Measurements from ENCODE around the gene MYO18A. TPM values are rescaled to one million over a fixed set of nuclear protein-coding genes. Genes with fewer than 3 reads are reported as not detected.

MYO18A gene
- total RNA-seq, 4 donors from 2014 or later = 33.2 to 104 (median 59.3) TPM

DNA sequence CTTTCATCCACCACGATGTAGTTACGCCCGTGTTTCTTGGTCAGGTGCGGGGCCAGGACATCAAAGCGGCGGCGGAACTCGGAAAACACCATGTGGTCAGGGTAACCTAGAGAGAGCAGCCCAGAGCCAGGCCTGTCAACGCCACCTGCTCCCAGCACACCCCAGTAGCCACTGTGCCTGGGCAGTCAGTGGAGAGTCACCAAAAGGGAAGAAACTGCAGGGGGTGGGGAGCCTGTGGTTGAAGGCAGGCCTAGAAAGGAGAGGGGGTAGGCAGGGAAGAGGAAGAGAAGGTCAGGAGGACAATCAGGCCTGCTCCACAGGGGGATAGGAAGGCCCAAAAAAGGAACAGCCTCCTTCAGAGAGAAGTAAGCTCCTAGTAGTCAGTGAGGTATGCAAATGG lies 73.1 kb downstream of the MYO18A start:
- no peaks in the 10 kb centered on the region for H3K36me3 ChIP-seq

DNA sequence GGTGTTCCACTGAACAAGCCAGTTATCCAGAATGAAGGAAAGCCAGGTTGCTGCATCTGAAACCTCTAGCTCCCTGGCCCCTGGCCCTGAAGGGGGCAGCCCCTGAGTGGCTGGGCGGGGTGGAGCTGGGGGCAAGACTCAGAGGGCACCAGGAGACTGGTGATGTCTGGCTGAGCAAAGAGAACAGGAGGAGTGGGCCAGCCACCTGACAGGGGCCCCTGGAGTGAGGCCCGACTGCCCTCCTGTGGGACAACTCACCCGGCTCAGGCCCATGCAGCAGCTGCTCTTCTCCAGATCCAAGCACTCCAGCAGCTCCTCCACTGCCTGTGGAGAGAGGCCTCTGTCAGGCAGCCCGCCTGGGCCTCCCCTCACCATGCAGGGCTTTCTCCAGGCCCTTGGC lies 76.9 kb downstream of the MYO18A start:
- Histone ChIP-seq H3K4me3 (no peak overlapping the region), H3K36me3 (no peaks in the 10 kb centered on the region), H3K4me1 (no peaks in the 10 kb centered on the region), H3K9me3 (no peaks in the 10 kb centered on the region), H3K27ac (no peak overlapping the region), H3K27me3 (no peaks in the 10 kb centered on the region)
- intact Hi-C loops (cut with DNase I; ENCODE audit: low total_unique reads) = no loop called here
- TF ChIP-seq, protein P1, sequence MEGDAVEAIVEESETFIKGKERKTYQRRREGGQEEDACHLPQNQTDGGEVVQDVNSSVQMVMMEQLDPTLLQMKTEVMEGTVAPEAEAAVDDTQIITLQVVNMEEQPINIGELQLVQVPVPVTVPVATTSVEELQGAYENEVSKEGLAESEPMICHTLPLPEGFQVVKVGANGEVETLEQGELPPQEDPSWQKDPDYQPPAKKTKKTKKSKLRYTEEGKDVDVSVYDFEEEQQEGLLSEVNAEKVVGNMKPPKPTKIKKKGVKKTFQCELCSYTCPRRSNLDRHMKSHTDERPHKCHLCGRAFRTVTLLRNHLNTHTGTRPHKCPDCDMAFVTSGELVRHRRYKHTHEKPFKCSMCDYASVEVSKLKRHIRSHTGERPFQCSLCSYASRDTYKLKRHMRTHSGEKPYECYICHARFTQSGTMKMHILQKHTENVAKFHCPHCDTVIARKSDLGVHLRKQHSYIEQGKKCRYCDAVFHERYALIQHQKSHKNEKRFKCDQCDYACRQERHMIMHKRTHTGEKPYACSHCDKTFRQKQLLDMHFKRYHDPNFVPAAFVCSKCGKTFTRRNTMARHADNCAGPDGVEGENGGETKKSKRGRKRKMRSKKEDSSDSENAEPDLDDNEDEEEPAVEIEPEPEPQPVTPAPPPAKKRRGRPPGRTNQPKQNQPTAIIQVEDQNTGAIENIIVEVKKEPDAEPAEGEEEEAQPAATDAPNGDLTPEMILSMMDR (IDR thresholded peaks at IDR 0.05) = no peak
- TF ChIP-seq POLR2A (IDR thresholded peaks at IDR 0.05) = no peak
- DNase-seq = no peak

More for the DNA sequence above, 73.1 kb downstream of the MYO18A start:
- Histone ChIP-seq H3K27ac (no peak overlapping the region), H3K4me1 (no peaks in the 10 kb centered on the region), H3K9me3 (no peaks in the 10 kb centered on the region), H3K27me3 (no peaks in the 10 kb centered on the region), H3K4me3 (no peak overlapping the region)
- no peak for TF ChIP-seq POLR2A (IDR thresholded peaks at IDR 0.05)
- TF ChIP-seq, protein P1 (IDR thresholded peaks at IDR 0.05) = no peak
- no peak for DNase-seq
- intact Hi-C loops (cut with DNase I; ENCODE audit: low total_unique reads) = no loop called here

DNA sequence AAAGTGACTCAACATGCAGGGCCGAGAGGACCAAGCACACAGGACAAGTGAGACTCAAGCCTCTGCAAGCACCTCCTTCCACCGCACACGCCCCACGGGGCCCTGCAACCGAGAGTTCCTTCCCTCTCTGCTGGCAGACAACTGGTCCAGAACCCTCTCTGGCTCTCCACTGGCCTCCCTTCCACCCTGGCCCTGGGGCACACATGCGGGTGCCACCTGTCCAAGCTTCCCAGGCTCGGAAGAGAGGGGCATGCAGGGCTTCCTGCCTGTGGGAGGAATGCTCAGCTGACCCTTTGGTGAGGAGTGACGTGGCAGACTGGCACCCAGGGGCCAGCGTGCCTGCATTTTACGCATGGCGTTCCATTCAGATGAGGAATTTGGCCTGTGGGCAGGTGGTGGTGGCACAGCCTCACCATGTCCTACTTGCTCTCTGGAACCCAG lies 77.4 kb downstream of the MYO18A start:
- Histone ChIP-seq H3K36me3 (no peaks in the 10 kb centered on the region), H3K4me3 (no peak overlapping the region), H3K9me3 (no peaks in the 10 kb centered on the region), H3K4me1 (no peaks in the 10 kb centered on the region), H3K27ac (no peak overlapping the region), H3K27me3 (no peaks in the 10 kb centered on the region)
- DNase-seq = no peak
- intact Hi-C loops (cut with DNase I; ENCODE audit: low total_unique reads) = no loop called here
- no peak for TF ChIP-seq POLR2A (IDR thresholded peaks at IDR 0.05)
- TF ChIP-seq, protein P1 (IDR thresholded peaks at IDR 0.05) = no peak

DNA sequence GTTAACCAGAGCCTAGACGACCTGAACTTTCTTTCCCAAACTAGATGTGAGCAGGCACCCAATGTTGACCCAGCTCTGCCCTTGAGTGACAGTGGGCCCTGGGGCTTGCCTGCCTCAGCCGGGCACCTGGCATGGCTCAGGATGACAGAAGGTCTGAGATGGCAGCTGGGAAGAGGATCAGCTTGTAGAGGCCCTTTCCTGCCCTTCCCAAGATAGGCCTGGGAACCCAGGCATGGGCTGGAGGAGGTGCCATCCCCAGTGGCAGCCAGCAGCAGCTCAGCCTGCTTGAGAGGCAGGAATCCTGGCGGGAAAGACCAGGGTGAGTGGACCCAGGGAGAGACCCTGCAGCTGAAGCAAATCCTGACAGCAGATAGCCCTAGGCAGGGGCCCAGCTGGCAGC lies 78.2 kb downstream of the MYO18A start:
- H3K27me3 ChIP-seq = no peaks in the 10 kb centered on the region
- no peak overlapping the region for H3K4me3 ChIP-seq
- no peaks in the 10 kb centered on the region for H3K4me1 ChIP-seq
- no peak for DNase-seq
- TF ChIP-seq POLR2A (IDR thresholded peaks at IDR 0.05) = no peak
- TF ChIP-seq, protein P1 (IDR thresholded peaks at IDR 0.05) = no peak
- H3K27ac ChIP-seq = no peak overlapping the region
- no peaks in the 10 kb centered on the region for H3K9me3 ChIP-seq
- no peaks in the 10 kb centered on the region for H3K36me3 ChIP-seq
- intact Hi-C loops (cut with DNase I; ENCODE audit: low total_unique reads) = no loop called here

DNA sequence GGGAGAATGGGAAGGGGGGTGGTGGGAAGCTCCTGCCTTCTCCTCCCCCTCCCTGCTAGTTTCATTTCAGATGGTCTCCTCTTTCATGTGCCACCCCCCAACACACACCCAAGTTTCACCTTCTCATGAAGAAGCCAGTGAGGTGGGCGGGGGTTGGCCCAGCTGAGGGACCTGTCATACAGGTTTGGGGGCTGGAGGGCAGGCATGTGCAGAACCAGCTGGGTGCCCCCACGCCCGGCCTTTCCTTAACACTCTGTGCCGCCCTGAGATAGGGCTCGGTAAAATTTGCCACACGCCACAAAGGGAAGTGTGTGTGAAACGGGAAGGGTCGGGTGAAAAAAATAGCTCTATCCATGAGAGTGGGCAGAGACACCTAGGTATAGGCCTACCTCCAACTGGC lies 79.9 kb downstream of the MYO18A start:
- Histone ChIP-seq H3K27me3 (no peaks in the 10 kb centered on the region), H3K4me1 (no peaks in the 10 kb centered on the region), H3K27ac (no peak overlapping the region), H3K36me3 (no peaks in the 10 kb centered on the region), H3K4me3 (no peak overlapping the region), H3K9me3 (no peaks in the 10 kb centered on the region)
- intact Hi-C loops (cut with DNase I; ENCODE audit: low total_unique reads) = no loop called here
- no peak for TF ChIP-seq POLR2A (IDR thresholded peaks at IDR 0.05)
- TF ChIP-seq, protein P1 (IDR thresholded peaks at IDR 0.05) = no peak
- no peak for DNase-seq

All from uterus (tissue), 4 donors.